NCI-H1092 (cell line): ENCODE data around the gene SPOCK1.
"Not testable (repeated sequence)": the region's sequence is repeated elsewhere in the genome, so short reads cannot be mapped to it uniquely, and the experiment has no call there.

Source experiments
- DNase-seq: peaks from one replicate; lab custom pipeline; 2025; lab: John Stamatoyannopoulos, UW

The SPOCK1 gene

DNA sequence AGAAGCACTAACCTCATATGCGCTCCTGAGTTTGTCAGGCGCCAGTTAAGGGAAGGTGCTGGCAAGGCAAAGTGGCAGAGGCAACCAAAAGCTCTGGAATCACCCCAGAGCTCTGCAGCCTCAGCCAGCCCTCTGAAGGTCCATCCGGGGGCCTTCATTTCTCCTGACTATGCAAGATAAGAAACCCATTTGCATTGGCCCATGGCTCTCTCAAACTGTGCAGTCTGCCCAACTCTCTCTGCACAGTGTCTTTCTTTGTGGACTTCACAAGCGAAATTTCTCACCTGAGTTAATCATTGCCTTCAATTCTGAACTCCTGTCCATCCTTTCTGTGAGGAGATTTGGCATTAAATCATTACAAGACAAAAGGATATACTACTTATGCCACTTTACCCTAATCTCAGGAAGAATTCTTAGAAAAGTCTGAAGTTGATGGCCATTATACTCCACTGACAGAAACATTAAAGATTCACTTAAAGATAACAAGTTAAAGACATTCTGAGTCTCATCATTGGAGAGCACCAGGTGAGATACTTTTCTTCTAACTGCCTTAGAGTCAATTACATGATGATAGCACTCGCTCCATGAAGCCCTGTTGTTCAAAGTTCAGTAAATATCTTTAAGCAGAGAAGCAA is 235.6 kb downstream of the SPOCK1 start:
- DNase-seq: no peak

- no peak for DNase-seq
Measured at GRCh38 chr5:137262818-137263217, 236.3 kb downstream of the SPOCK1 start.

- DNase-seq: no peak
Measured at GRCh38 chr5:137260820-137261695, 238.1 kb downstream of the SPOCK1 start.

DNA sequence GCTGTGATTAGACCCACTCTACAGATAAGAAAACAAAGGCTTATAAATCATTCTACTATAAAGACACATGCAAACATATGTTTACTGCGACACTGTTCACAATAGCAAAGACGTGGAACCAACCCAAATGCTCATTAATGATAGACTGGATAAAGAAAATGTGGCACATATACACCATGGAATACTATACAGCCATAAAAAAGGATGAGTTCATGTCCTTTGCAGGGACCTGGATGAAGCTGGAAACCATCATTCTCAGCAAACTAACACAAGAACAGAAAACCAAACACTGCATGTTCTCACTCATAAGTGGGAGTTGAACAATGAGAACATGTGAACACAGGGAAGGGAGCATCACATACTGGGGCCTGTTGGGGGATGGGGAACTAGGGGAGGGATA is 240.0 kb downstream of the SPOCK1 start:
- DNase-seq: not testable (repeated sequence)

GRCh38 chr5:137254119-137255090 is 244.7 kb downstream of the SPOCK1 start:
- DNase-seq: no peak

DNA sequence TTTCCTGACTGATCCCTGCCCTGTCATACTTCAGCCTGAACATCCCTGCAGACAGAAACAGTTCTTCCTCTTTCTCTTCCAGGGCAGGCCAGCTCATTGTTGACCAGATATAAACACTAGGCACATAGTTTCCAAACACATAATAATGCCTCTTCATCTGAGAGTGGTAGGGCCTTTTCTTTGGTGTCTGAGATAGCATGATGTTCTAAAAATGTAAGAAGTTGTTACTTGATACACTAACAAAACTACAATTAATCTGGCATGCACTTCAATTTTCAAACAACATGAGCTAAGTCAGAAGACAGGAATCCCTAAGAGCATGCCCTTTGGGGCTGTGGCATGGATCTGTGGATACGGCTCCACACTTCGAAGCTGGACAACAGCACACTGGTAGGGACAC is 246.6 kb downstream of the SPOCK1 start:
- DNase-seq: no peak

GRCh38 chr5:137250421-137250820 is 248.7 kb downstream of the SPOCK1 start:
- no peak for DNase-seq

- no peak for DNase-seq
Measured at GRCh38 chr5:137248527-137248926, 250.6 kb downstream of the SPOCK1 start.

- no peak for DNase-seq
Measured at GRCh38 chr5:137245438-137245837, 253.7 kb downstream of the SPOCK1 start.

DNA sequence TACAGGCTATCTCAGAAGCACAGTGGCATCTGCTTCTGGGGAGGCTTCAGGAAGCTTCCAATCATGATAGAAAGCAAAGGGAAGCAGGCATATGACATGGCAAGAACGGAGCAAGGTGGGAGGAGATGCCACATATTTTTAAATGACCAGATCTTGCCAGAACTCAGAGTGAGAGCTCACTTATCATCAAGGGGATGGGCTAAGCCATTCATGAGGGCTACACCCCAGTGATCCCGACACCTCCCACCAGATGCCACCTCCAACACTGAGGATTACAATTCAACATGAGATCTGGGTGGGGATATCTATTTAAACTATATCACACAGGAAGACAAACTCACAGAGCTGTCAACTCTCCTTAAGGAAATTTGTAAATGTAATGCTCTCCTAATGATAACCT is 258.8 kb downstream of the SPOCK1 start:
- no peak for DNase-seq

DNA sequence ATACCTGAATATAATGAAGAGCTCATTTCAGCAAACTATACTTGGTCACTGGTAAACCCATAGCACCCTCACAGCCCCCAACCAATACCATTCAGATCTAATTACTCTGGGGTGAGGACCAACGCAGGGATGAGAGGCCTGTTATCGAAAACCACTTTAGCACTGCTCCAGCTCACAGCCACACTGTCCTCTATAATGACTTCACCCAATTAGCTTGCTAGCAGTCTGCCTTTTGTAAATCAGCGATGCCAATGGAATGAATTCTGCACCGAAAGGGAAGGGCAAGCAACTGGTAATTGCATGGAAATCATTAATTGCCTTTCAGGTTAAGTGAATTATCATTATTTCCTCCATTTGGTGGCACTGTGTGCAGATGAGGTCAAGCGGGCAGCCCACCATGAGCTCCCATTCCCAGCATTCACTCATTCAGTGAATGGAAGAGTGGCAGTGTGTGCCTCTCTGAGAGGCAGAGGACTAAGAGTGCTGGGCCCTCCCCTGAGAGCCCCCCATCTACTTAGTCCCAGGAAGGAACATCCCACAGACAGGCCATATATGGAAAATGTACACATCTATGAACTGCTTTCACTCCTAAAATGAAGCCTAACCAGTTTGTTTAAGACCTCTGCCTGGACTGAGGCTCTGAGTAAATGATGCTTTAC is 262.1 kb downstream of the SPOCK1 start:
- DNase-seq: no peak

DNA sequence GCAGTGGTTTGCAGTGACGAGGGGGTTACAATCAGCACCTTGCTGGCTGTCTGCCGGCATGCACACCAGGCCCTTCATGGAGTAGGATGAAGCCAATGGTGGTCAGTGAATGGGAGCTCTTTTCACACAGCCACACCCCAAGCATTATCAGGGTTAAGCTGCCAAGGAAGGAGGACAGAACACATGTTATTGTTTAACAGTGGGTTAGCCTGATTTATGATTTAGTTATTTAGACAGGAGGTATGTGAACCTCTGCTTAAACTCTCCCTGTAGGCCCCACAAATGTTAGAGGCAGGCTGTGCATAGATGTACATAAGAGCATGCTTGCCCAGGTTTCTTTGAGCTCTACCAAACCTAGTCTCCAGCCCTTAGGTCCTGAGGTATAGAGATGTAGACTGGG is 262.9 kb downstream of the SPOCK1 start:
- DNase-seq: no peak

DNA sequence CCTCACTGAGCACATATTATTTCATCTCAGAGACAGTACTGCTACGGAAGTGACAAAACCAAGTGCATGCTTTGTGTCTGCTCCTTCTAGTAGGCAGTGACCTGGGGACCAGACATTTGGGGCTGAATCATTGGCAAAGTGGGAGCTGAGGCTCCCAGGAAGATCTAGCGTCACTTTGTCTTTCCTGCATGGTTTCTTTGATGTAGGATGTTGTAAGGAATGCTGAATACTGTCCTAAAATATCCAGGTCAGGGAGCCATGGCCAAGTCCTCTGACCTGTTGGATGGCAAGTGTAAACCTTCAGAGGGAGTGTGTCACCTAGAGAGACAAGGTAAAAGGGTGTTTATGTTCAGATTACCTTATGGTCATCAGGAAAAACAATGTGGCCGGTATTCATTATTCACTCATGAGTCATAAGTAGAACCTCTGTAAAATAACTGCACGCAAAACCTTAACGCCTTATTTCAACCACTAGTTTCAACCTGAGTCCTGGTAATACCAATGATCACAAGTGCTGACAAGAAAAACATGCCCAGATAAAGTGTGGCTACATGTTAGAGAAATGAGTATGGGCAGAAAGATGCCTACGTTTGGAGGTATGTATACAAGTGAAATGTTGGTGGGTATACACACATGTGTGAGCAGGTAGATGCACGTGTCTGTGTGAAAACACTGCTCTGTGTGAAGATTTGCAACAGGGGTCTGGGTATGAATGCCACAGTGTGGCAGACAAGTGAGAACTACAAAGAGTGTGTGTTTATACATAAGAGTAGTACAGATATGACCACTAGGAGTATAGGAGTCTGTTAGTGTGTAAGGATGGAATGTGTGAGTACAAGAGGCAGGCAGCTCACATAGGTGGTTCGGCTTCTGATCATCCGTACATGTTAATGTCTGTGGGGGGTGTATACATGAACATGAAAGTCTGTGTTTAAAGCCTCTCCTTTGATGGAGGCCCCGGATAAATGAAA is 263.9 kb downstream of the SPOCK1 start:
- no peak for DNase-seq

DNA sequence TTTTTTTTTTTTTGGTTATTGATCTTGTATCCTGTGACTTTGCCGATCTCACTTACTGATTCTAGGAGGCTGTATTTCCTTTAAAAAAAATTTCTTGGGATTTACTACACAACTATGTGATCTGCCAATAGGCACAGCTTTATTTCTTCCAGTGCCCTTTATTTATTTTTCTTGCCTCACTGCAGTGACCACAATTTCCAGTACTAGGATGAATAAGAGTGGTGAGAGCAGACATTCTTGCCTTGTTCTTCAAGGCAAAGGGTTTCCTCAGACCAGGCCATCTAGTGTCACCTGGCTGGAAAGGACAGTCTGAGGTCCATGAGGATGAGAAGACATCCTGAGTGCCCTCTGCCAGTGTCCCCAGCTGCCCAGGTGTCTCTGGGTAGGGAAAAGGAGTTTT is 265.4 kb downstream of the SPOCK1 start:
- no peak for DNase-seq

- DNase-seq: not testable (repeated sequence)
Measured at GRCh38 chr5:137233304-137233703, 265.8 kb downstream of the SPOCK1 start.

- no peak for DNase-seq
Measured at GRCh38 chr5:137231540-137231939, 267.6 kb downstream of the SPOCK1 start.

- no peak for DNase-seq
Measured at GRCh38 chr5:137228816-137229215, 270.3 kb downstream of the SPOCK1 start.

GRCh38 chr5:137226081-137226480 is 273.0 kb downstream of the SPOCK1 start:
- DNase-seq: no peak

DNA sequence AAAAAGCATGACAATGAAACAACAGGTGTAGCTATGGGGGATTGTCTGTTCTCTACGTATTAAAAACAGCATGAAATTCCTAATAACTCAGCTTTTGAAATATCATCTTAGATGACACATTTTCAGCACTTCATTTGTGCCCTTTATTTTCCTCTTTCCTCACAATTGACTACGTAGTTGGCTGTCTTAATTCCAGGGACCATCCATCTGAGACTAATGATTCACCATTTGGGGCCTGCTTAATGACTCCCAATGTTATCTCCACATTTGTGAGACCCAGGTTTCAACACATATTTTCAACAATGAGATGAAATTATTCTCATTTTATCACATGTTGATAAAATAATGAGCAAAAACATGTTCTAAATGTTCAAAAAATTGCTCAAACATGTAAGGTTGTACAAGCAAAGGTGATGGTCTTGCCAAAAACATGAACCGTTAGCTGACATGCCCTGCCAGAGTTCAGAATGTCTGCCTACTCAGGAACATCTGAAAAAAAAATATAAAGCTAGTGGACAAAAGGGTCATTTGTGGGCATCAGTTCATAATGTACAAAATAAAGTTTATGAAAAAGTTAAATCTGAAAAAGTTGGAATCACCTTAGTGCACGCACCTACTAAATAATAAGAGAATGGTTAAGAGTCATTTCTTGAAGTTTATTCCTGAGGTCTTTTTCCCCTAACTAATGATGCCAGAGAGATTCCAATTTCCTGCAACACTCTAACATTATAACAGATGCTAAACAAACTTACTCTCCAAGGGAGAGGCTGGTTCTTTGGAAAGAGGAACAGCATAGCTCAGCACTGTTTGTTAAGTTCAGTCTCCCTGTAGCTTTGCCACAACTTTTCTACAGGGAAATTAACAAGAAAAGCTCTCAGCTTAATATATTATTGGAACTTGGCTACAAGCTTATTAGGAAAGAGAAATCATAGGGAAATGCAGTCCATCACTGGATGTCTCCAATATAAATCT is 275.5 kb downstream of the SPOCK1 start:
- DNase-seq: no peak
